HFFc6 (cell line): ENCODE measurements around the gene ADGRB3. TPM values are rescaled to one million over a fixed set of nuclear protein-coding genes. Genes with fewer than 3 reads are reported as not detected.

Experiments
- DNase-seq: peaks from one replicate; pipeline ENCODE4 v3.0.0-alpha.2; 2018
- H3K27ac Mint-ChIP-seq: 2 replicates; pipeline ENCODE4 v1.8.0; 2020; ENCODE audit warnings: mild to moderate bottlenecking, mixed read lengths
- H3K27me3 Mint-ChIP-seq: 2 replicates; pipeline ENCODE4 v1.8.0; 2021; ENCODE audit warnings: mild to moderate bottlenecking, moderate library complexity, mixed read lengths; ENCODE audit not compliant: insufficient read depth
- H3K36me3 Mint-ChIP-seq: 2 replicates; pipeline ENCODE4 v1.8.0; 2021; ENCODE audit warnings: low read depth, mixed read lengths
- H3K4me1 Mint-ChIP-seq: 2 replicates; pipeline ENCODE4 v1.8.0; 2020; ENCODE audit warnings: low read depth, mixed read lengths
- H3K4me3 Mint-ChIP-seq: 2 replicates; pipeline ENCODE4 v1.8.0; 2020; ENCODE audit warnings: mild to moderate bottlenecking, moderate library complexity, mixed read lengths
- H3K9me3 Mint-ChIP-seq: 2 replicates; pipeline ENCODE4 v1.8.0; 2020; ENCODE audit warnings: mild to moderate bottlenecking, mixed read lengths
- CTCF ChIP-seq: fragments of 200-600 bp; sonication (generic); IDR thresholded peaks from 2 replicates; pipeline ENCODE4 v1.5.0; 2021; ENCODE audit warnings: antibody characterized with exemption, mild to moderate bottlenecking
- long read RNA-seq: library from polyadenylated mRNA; unstranded; transcript quantifications from one replicate; pipeline ENCODE4 v2.0.0, GENCODE V29; 2019
- total RNA-seq, 6 experiments: library from RNA; stranded (reverse); fragmentation: NEBNext Ultra II Directional; extraction: Animal tissue kit (Norgen Biotek cat#: 25700); gene quantifications; 2 replicates in 1 of 6; 3 replicates in 5 of 6; pipeline ENCODE4 v1.2.3, GENCODE V29; 2021

The ADGRB3 gene
- under 1 TPM in 3 of 6 experiments, not detected in 3; 0.05 to 0.07 (median 0.05) TPM for total RNA-seq
- long read RNA-seq: 0 reads

DNA sequence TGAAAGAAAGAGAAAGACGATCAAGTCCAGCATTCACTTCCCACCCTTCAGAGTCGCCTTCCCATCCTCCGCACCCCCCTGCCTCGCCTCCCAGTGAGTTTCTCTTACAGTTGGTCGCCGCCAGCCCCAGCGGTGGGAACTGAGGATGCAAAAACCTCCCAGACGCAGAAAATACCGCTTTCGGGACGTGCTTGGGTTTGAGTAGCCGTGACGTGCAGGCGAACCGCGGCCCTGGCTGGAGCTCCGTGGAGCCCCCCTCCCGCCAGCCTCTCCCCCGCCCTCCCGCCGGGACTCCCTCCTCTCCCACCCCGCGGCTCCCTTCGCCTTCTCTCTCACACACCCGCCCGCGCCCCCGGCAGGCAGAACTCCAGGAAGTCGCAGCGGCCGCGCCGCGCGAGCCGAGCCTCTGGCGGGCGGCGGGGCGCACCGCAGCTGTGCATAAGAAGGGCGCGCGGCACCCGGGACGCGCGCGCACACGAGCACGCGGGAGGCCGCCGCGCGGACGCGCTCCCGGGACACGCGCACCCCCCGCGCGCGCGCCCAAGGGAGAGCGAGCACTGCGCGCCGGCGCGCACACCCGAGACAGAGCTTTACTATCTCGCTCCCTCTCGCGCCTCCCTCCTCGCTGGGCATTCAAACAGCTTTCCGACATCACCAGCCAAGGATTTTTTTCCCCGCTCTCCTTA lies at the start of gene ADGRB3:
Gene ADGRB3, plus strand, starts transcription at position 557 of the 686 bp plus-strand sequence. CDS start 3,394 bp downstream, outside the sequence.
- no peak for DNase-seq
- no peak within 1 kb of the TSS for H3K27ac Mint-ChIP-seq
- H3K27me3 Mint-ChIP-seq: peaks cover 9% of the 10 kb centered on the region
- no peaks in the 10 kb centered on the region for H3K9me3 Mint-ChIP-seq
- H3K4me1 Mint-ChIP-seq: peaks cover 16% of the 10 kb centered on the region
- no peaks in the 10 kb centered on the region for H3K36me3 Mint-ChIP-seq
- peak within 1 kb of the TSS; percentile 87 for H3K4me3 Mint-ChIP-seq
- TF ChIP-seq CTCF: no peak

DNA sequence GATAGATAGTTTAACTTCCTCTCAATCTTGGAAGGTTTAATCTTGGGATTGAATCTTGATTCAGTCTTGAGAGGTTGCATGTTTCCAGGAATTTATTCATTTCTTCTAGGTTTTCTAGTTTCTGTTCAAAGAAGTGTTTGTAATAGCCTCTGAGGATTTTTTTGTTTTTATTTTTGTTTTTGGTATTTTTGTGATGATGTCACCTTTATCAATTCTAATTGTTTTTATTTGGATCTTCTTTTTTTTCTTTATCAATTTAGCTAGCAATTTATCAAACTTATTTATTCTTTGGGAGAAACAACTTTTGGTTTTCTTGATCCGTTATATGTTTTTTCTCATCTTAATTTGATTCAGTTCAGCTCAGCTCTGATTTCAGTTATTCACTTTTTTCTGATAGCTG lies 41.5 kb upstream of the ADGRB3 start:
- Mint-ChIP-seq H3K9me3 (peaks cover 41% of the 10 kb centered on the region), H3K36me3 (no peaks in the 10 kb centered on the region; the same call in 1 of the 2 replicates), H3K4me1 (no peaks in the 10 kb centered on the region), H3K27ac (no peak overlapping the region), H3K4me3 (no peak overlapping the region), H3K27me3 (no peaks in the 10 kb centered on the region)
- TF ChIP-seq CTCF: no peak
- no peak for DNase-seq

DNA sequence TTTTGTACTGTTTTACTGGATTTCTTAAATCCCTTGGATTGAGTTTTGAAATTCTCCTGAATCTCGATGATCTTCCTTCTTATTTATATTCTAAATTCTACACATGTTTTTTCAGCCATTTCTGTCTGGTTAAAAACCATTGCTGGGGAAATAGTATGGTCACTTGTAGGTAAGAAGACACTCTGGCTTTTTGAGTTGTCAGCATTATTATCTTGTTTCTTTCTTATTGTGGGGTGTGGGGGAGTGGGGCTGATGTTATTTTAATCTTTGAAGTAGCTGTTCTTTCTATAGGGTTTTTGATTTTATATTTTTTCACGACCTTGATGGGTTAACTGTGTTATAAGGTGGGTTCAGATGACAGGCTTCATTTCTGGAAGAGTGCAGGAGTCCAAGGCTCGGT lies 37.4 kb upstream of the ADGRB3 start:
- DNase-seq: no peak
- no peak overlapping the region for H3K27ac Mint-ChIP-seq
- TF ChIP-seq CTCF: no peak
- H3K9me3 Mint-ChIP-seq: peaks cover 23% of the 10 kb centered on the region
- no peaks in the 10 kb centered on the region for H3K36me3 Mint-ChIP-seq
- no peaks in the 10 kb centered on the region for H3K27me3 Mint-ChIP-seq
- no peak overlapping the region for H3K4me3 Mint-ChIP-seq
- H3K4me1 Mint-ChIP-seq: no peaks in the 10 kb centered on the region

DNA sequence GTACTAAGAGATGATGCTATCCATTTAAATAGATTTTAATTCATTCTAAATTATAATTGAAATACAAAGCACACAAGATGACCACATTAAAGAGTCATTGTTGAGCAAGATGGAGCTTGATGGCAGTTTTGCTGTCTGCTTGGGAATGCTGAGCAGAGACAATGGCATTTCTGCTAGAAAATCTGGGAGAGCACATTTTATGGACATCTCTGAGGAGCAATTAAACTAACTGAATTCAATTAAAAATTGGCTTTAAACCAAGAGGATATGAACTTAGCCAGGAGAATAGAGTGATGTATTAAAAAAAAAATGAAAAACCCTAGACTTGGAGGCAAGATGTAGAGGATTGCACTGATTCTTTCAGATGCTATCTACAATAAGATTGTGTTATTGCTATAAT lies 19.1 kb upstream of the ADGRB3 start:
- H3K4me1 Mint-ChIP-seq: no peaks in the 10 kb centered on the region
- H3K27me3 Mint-ChIP-seq: no peaks in the 10 kb centered on the region

DNA sequence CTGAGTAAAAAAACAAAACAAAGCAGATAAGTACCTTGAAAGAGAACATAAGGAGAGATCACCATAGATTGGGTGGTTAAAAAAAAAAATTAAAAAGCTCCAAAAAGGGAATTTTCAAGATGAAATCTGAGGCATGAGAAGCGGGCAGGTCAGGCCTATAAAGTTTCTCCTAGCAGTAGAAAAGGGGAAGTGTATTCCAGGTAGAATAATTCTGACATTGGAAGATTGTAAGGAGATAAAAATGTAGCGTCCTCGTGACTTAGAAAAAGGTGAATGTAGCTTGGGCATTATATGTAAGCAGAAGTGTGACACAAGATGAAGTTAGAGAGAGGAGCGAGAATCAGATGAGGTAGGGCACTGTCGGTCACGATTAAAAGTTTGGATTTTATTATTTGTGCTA lies 9.1 kb upstream of the ADGRB3 start:
- Mint-ChIP-seq H3K36me3 (no peaks in the 10 kb centered on the region), H3K4me1 (no peaks in the 10 kb centered on the region), H3K27ac (no peak overlapping the region), H3K27me3 (no peaks in the 10 kb centered on the region), H3K4me3 (no peak overlapping the region), H3K9me3 (peaks cover 13% of the 10 kb centered on the region)
- DNase-seq: no peak
- TF ChIP-seq CTCF: no peak

More for the DNA sequence above, 19.1 kb upstream of the ADGRB3 start:
- Mint-ChIP-seq H3K27ac (no peak overlapping the region), H3K4me3 (no peak overlapping the region), H3K9me3 (peaks cover 5% of the 10 kb centered on the region), H3K36me3 (no peaks in the 10 kb centered on the region)
- TF ChIP-seq CTCF: no peak
- no peak for DNase-seq
